Stimulated activated CD4-positive, alpha-beta T cell treated with anti-CD3 and anti-CD28 coated beads, Interleukin-12 subunit alpha, Interleukin-12 subunit beta, amount 100 ng/mL, for 24 hours (primary cell): ENCODE measurements around the gene SSBP4.

Experiments
- DNase-seq, 2 experiments: peaks; one replicate each; pipeline ENCODE4 v3.0.0-alpha.2; 2020; ENCODE audit warnings: low read depth in 2 of 2

Gene SSBP4

GRCh38 chr19:18444513-18444912, 25.3 kb downstream of the SSBP4 start:
- DNase-seq = no peak

- DNase-seq = no peak
These were observed 26.2 kb downstream of the SSBP4 start for GRCh38 chr19:18445262-18445948.

- DNase-seq = no peak
These were observed 27.1 kb downstream of the SSBP4 start for GRCh38 chr19:18446145-18446810.

DNA sequence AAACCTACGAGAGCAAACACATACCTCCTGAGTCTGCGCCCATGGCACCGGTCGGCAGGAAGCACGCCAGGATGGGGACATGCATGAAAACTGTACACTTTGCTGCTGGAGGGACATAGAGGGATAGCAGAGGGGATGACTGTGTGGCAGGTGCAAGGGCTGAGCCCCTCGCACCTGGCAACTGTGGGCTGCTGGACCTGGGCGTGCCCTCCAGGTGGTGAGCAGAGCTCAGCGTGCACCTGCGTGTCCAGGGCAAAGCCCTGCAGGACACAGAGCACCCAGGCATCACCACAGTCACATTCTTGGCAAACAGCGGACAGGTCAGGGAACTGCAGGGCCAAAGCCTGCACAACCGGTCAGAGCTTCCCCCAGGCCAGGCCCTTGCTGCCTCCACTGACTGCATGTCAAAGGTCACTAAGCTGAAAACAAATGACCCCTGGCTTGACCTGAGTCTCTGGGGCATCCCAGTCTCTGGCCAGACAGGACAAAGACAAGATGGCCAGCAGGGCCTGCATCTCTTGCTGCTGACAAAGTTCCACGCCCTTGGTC, 27.7 kb downstream of the SSBP4 start:
- DNase-seq = no peak

GRCh38 chr19:18449552-18449951, 30.4 kb downstream of the SSBP4 start:
- DNase-seq = no peak

DNA sequence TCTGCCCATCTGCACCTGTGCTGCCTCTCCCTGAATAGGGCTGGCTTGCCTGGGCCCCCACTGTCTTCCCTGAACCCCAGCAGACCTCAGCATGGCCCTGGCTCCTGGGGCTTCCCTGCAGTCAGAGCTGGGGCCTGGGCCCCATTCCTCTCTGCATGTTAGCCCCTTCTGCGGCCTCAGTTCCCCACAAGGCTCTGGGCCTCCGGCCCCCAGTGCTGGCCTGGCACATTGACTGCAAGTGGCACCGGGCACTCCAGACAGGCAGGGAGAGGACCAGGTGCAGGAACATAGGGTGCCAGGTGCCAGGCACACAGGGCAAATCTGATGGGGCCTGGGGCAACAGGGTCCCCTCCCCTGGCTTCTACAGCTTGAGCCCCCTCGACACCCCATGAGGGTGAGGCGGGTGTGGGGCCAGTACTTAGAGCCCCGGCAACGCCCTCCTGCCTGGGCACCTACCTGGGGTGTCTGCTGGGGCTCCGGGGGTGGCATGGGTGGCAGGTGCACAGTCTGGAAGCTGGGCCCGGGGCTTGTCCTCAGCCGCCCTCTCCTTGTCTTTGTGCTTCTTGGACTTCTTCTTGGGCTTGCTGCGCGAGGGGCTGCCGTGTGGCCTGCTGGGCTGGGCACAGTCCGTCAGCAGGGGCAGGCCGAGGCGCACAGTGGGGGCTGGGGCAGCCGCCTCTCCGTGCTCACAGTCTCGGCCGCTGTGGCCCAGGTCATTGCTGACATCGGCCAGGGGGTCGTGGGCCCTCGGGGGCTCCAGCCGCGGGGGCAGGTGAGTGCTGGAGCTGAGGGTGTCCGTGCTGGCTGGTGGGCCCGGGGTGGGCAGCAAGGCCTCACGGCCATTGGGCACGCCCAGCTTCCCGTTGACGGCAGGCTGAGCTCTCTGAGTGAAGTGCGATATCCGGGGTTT, 31.1 kb downstream of the SSBP4 start:
- no peak for DNase-seq

GRCh38 chr19:18450931-18451836, 32.0 kb downstream of the SSBP4 start:
- DNase-seq = peak; percentile 74 to 88

DNA sequence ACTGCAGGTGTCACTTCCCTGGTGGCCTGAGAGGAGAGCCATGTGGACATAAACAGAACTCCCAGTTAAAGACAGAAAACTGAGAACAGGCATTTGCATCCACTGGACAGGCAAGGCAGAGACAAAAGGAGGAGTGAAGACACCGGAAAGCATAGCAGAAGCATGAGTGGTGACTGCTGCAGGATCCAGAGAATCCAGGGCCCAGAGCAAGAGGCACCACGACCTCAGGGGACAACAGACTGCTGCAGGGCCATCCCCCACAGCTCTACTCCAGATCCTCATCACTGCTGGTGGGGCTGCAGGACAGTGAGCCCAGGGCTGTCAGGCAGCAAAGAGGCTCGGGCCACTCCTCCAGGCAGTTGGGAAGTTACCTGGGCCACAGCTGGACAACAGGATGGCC, 33.2 kb downstream of the SSBP4 start:
- no peak for DNase-seq

DNA sequence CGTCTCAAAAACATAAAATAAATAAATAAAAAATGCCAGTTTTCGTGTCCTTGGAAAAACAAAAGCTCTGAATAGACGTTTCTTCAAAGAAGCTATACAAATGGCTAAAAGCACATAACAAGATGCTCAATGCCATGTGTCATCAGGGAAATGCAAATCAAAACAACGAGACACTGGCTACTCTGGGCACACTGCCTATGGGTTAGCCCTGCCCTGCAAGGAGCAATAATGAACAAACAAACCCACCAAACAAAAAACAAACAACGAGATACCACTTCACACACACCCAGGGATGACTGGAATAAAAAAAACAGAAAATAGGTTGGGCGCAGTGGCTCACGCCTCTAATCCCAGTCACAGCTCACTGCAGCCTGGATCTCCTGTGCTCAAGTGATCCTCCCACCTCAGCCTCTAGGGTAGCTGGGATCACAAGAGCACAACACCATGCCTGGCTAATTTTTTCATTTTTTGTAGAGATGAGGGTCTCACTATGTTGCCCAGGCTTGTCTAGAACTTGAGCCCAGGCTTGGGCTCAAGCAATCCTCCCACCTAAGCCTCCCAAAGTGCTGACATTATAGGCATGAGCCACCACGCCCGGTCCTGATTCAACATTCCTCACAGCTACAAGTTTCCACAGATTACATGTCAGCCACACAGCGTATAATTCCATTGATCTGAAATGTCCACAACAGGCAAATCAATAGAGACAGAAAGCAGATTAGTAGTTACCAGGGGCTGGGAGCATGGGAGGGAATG, 34.2 kb downstream of the SSBP4 start:
- DNase-seq = no peak

GRCh38 chr19:18456279-18456678, 37.1 kb downstream of the SSBP4 start:
- DNase-seq = no peak

DNA sequence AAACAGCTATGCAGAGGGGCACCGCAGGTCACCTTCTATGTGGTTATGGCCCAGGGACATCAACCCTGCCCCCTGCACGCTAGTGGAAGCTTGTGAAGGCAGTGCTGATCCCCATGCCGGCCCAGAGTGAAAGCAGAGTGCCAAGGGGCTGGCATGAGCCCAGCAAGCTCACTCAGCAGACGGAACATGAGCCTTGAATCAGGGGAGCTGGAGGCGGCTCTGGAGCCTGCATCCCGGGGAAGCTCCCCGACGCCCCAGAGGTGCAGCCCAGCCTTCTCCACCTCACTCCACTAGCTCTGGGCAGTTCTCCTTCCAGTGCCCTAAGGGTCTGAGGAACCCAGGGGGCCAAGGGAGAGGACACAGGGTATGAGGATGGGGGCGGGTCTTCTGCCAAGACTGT, 37.8 kb downstream of the SSBP4 start:
- DNase-seq = no peak

- no peak for DNase-seq
These were observed 38.5 kb downstream of the SSBP4 start for GRCh38 chr19:18457483-18458331.

- DNase-seq = no peak
These were observed 41.7 kb downstream of the SSBP4 start for GRCh38 chr19:18460900-18461299.

DNA sequence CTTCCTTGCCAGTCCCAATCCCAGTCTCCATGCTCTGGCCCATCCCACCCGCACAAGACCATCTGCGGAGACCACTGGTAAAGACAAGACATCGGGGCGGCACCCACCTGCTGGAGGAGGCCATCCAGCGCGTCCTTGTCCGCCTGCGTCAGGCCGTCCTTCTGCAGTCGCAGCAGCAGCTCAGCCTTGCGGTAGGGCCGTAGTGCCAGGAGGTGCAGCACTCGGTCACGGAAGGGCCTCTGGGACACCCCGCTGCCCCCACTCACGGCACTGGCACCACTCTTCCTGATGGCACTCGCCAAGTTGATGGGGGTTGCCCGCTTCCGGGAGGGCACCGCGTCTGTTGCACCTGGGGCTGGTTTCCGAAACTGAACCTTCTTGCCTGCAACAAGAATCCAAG, 42.3 kb downstream of the SSBP4 start:
- no peak for DNase-seq

DNA sequence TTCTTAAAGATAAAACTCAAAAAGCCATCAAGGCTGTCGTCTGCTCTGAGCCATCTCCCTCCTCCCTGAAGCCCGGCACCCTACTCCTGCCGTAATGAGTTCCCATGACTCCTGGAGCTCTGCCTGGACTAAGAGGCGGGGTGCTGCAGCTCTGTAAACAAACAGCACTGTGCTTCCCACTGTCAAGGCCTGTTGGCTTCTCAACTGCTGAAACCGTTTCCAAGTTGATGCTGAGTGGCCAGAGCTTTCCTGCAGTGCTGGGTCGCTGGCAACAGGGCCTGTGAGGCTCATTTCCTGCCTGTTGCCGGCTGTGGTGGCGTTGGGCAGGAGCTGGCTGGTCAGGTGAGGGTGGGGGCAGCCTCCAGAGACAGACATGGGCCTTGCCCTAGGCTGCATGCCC, 45.4 kb downstream of the SSBP4 start:
- no peak for DNase-seq

- DNase-seq = no peak
These were observed 46.2 kb downstream of the SSBP4 start for GRCh38 chr19:18465214-18465963.

DNA sequence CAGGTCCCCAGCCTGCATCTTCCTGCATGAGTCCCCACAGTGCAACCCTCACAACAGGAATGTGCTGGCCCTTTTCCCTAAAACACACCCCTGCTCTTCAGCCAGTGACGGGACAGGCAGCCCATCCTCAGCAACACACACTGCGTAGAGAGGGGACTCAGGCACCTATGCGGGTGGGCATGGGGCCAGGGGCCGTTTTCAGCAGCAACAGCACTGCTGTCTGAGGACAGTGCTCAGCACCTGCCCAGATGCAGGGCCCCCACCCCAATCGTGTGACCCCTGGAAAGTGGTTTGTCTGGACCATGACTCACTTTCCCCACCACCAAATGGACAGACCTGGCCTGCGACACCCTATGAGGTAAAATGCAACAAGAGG, 46.8 kb downstream of the SSBP4 start:
- no peak for DNase-seq

DNA sequence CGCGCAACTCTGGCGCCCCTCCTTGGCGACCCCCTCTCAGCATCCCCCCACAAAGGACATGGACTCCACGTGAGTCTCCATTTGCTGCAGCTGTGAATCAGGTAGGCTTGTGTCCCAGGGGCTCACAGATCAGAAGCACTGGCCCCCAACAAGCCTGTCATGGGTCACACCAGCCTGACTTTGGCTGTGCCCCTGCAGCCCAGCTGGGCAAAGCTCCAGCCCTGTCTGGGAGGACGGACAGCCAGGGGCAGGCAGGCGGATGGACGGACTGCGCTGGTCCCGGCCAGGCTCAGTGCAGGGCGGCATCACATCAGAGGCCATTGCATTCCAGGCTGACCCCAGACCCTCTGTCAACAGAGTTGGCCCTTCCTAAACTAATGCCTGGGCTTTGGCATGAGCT, 47.2 kb downstream of the SSBP4 start:
- DNase-seq = no peak

DNA sequence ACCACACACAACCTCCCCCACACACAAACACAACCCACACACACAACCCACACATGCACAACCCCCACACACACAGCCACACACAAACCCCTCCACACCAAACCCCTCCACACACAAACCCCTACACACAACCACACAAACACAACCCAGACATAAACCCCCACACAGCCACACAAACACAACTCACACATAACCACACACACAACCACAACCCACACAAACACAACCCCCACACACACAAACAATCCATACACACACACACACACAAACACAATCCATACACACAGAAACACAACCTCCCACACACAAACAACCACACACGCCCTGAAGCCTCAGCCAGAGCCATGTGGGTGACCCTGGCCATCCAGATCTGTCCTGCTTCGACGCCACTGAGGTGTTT, 48.8 kb downstream of the SSBP4 start:
- no peak for DNase-seq
